ENCODE measurements around the gene ATP11B. TPM values are rescaled to one million over a fixed set of nuclear protein-coding genes. Genes with fewer than 3 reads are reported as not detected.

ATP11B gene
- total RNA-seq, 3 donors from 2014 or later (not counting 1 experiment from before 2014, with no cell fraction given), result 157 to 174 (median 172) TPM

GRCh38 chr3:182790612-182791011 is 2.7 kb upstream of the ATP11B start:
- H3K27ac Mint-ChIP-seq, result no peak overlapping the region
- TF ChIP-seq, protein P1, sequence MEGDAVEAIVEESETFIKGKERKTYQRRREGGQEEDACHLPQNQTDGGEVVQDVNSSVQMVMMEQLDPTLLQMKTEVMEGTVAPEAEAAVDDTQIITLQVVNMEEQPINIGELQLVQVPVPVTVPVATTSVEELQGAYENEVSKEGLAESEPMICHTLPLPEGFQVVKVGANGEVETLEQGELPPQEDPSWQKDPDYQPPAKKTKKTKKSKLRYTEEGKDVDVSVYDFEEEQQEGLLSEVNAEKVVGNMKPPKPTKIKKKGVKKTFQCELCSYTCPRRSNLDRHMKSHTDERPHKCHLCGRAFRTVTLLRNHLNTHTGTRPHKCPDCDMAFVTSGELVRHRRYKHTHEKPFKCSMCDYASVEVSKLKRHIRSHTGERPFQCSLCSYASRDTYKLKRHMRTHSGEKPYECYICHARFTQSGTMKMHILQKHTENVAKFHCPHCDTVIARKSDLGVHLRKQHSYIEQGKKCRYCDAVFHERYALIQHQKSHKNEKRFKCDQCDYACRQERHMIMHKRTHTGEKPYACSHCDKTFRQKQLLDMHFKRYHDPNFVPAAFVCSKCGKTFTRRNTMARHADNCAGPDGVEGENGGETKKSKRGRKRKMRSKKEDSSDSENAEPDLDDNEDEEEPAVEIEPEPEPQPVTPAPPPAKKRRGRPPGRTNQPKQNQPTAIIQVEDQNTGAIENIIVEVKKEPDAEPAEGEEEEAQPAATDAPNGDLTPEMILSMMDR (IDR thresholded peaks at IDR 0.05), result no peak
- H3K4me3 ChIP-seq (ENCODE audit: low read length), result no peak overlapping the region
- peaks cover 9% of the 10 kb centered on the region for H3K4me1 ChIP-seq (ENCODE audit: control insufficient read depth, insufficient read depth, low read length)
- peaks cover 9 to 26% of the 10 kb centered on the region in 2 donors for H3K27me3 Mint-ChIP-seq (ENCODE audit: low read depth in 2 of 2)
- H3K4me3 Mint-ChIP-seq, result no peak overlapping the region
- intact Hi-C loops (cut with micrococcal nuclease), result loop anchor here (10.0 kb wide), 1 partner anchor 174 kb away; no protein-coding TSS in a partner anchor
- peaks cover 21 to 24% of the 10 kb centered on the region in 2 donors for H3K4me1 Mint-ChIP-seq
- no peaks in the 10 kb centered on the region for H3K36me3 ChIP-seq (ENCODE audit: control insufficient read depth, insufficient read depth, low read length)
- H3K27me3 ChIP-seq (ENCODE audit: control insufficient read depth, insufficient read depth, low read length), result peaks cover 5% of the 10 kb centered on the region
- H3K36me3 Mint-ChIP-seq, result no peaks in the 10 kb centered on the region
- ATAC-seq, result no peak
- no peaks in the 10 kb centered on the region for H3K9me3 ChIP-seq (ENCODE audit: control insufficient read depth, insufficient read depth, low read length)
- no peak for DNase-seq
- 83% methylated on average over 1 of the region's 1 CpG for WGBS (ENCODE audit: insufficient coverage)
- no peak overlapping the region for H3K27ac ChIP-seq (ENCODE audit: low read length)
- no peaks in the 10 kb centered on the region for H3K9me3 Mint-ChIP-seq

GRCh38 chr3:182793663-182794454 is 555 bp downstream of the ATP11B start:
- intact Hi-C loops (cut with micrococcal nuclease), result loop anchor here (2.0 to 10.0 kb wide), 2 partner anchors 19 to 171 kb away; no protein-coding TSS in a partner anchor
- Mint-ChIP-seq H3K36me3 (no peaks in the 10 kb centered on the region), H3K9me3 (no peaks in the 10 kb centered on the region)

GRCh38 chr3:182794455-182795388 is 1.4 kb downstream of the ATP11B start:
- Histone ChIP-seq H3K27ac (ENCODE audit: low read length) (peak overlapping the region; percentile 80), H3K36me3 (ENCODE audit: control insufficient read depth, insufficient read depth, low read length) (peaks cover 2% of the 10 kb centered on the region), H3K27me3 (ENCODE audit: control insufficient read depth, insufficient read depth, low read length) (no peaks in the 10 kb centered on the region), H3K4me3 (ENCODE audit: low read length) (peak overlapping the region; percentile 74), H3K9me3 (ENCODE audit: control insufficient read depth, insufficient read depth, low read length) (no peaks in the 10 kb centered on the region), H3K4me1 (ENCODE audit: control insufficient read depth, insufficient read depth, low read length) (peaks cover 13% of the 10 kb centered on the region)
- TF ChIP-seq, protein P1 (IDR thresholded peaks at IDR 0.05), result no peak
- WGBS (ENCODE audit: insufficient coverage), result 1% methylated on average over 9 of the region's 13 CpGs
- intact Hi-C loops (cut with micrococcal nuclease), result loop anchor here (2.0 to 10.0 kb wide), 3 partner anchors 18 to 170 kb away; no protein-coding TSS in a partner anchor
- ATAC-seq (no peak), DNase-seq (peak in 1 of 2 donors; percentile 34)
- Mint-ChIP-seq H3K4me3 (peak overlapping the region; percentile 94), H3K27ac (peak overlapping the region; percentile 97 to 98), H3K27me3 (ENCODE audit: low read depth in 2 of 2) (no peaks in the 10 kb centered on the region), H3K4me1 (peaks cover 44 to 49% of the 10 kb centered on the region in 2 donors), H3K36me3 (no peaks in the 10 kb centered on the region), H3K9me3 (no peaks in the 10 kb centered on the region)

More at GRCh38 chr3:182793663-182794454, 555 bp downstream of the ATP11B start:
- Mint-ChIP-seq H3K27ac (peak overlapping the region; percentile 97 to 98), H3K27me3 (ENCODE audit: low read depth in 2 of 2) (no peaks in the 10 kb centered on the region), H3K4me3 (peak overlapping the region; percentile 99), H3K4me1 (peaks cover 44 to 49% of the 10 kb centered on the region in 2 donors)
- under 1% methylated on average over 86 of the region's 86 CpGs for WGBS (ENCODE audit: insufficient coverage)
- no peaks in the 10 kb centered on the region for H3K9me3 ChIP-seq (ENCODE audit: control insufficient read depth, insufficient read depth, low read length)
- H3K4me1 ChIP-seq (ENCODE audit: control insufficient read depth, insufficient read depth, low read length), result peaks cover 13% of the 10 kb centered on the region
- H3K27me3 ChIP-seq (ENCODE audit: control insufficient read depth, insufficient read depth, low read length), result no peaks in the 10 kb centered on the region
- DNase-seq (peak; percentile 44 to 68), ATAC-seq (peak; percentile 17 to 38 (median 36))
- peaks cover 2% of the 10 kb centered on the region for H3K36me3 ChIP-seq (ENCODE audit: control insufficient read depth, insufficient read depth, low read length)
- peak overlapping the region; percentile 80 for H3K27ac ChIP-seq (ENCODE audit: low read length)
- peak overlapping the region; percentile 74 for H3K4me3 ChIP-seq (ENCODE audit: low read length)
- TF ChIP-seq, protein P1 (IDR thresholded peaks at IDR 0.05), result no peak

Measured in natural killer cell (primary cell).